Chondrocyte (in vitro differentiated cells): ENCODE measurements around the gene C1orf35. TPM values are rescaled to one million over a fixed set of nuclear protein-coding genes. Genes with fewer than 3 reads are reported as not detected.

ENCODE experiments used
- DNase-seq: peaks from one replicate; pipeline ENCODE4 v3.0.0; 2021; ENCODE audit warnings: mixed read lengths, low spot score
- H3K27ac Mint-ChIP-seq: one replicate; pipeline ENCODE4 v1.8.0; 2021; ENCODE audit warnings: mild to moderate bottlenecking, moderate library complexity, mixed read lengths; ENCODE audit not compliant: unreplicated experiment
- H3K27me3 Mint-ChIP-seq: 2 replicates; pipeline ENCODE4 v1.8.0; 2021; ENCODE audit warnings: low read depth, mixed read lengths
- H3K36me3 Mint-ChIP-seq: 2 replicates; pipeline ENCODE4 v1.8.0; 2021; ENCODE audit warnings: low read depth, mixed read lengths
- H3K4me1 Mint-ChIP-seq: 2 replicates; pipeline ENCODE4 v1.8.0; 2021; ENCODE audit warnings: low read depth, mild to moderate bottlenecking, mixed read lengths
- H3K4me3 Mint-ChIP-seq: one replicate; pipeline ENCODE4 v1.8.0; 2021; ENCODE audit warnings: mild to moderate bottlenecking, moderate library complexity, mixed read lengths; ENCODE audit not compliant: unreplicated experiment
- H3K9me3 Mint-ChIP-seq: 2 replicates; pipeline ENCODE4 v1.8.0; 2021; ENCODE audit warnings: low read depth, mixed read lengths
- CTCF ChIP-seq: fragments of 200-600 bp; sonication (generic); IDR thresholded peaks from 2 replicates; pipeline ENCODE4 v1.5.0; 2021; ENCODE audit warnings: antibody characterized with exemption, mild to moderate bottlenecking, moderate library complexity
- total RNA-seq: library from RNA; stranded (reverse); gene quantifications from 3 replicates; pipeline ENCODE4 v1.2.1, GENCODE V29; 2021

C1orf35 gene
- total RNA-seq, 1 donor from 2014 or later = 13.3 TPM

DNA sequence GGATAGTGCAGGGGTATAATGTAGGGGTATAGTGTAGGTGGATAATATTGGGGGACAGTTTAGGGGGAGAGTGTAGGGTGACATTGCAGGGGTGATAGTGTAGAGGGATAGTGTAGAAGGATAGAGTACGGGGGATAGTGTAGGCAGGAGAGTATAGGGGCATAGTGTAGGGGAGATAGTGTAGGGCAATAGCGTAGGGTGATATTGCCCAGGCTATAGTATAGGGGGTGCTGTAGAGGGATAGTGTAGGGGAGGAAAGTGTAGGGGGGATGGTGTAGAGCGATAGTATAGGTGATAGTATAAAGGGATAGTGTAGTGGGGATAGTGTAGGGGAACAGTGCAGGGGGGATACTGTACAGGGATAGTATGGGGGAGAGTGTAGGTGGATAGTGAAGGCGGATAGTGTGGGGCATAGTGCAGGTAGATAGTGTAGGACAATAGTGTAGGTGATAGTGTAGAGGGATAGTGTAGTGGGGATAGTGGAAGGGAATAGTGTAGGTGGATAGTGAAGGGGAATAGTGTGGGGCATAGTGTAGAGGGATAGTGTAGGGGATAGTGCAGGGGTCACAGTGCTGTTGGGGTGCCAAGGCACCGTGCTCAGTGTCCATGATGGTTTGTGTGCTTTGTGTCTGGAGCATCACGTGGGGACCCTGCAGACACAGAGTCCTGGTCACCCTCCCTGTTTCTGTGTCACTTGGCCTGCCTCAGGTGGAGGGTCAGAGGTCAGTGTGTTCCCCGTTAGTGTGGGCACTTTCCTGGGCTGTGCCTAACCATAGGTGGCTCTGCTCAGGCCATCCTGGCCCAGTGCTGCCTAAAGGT, 31.1 kb downstream of the C1orf35 start:
- H3K4me1 Mint-ChIP-seq = no peaks in the 10 kb centered on the region
- H3K4me3 Mint-ChIP-seq = no peak overlapping the region
- H3K27me3 Mint-ChIP-seq = peaks cover 4% of the 10 kb centered on the region
- H3K36me3 Mint-ChIP-seq = no peaks in the 10 kb centered on the region
- H3K9me3 Mint-ChIP-seq = no peaks in the 10 kb centered on the region
- H3K27ac Mint-ChIP-seq = no peak overlapping the region
- DNase-seq = no peak
- TF ChIP-seq CTCF = no peak

GRCh38 chr1:228070851-228071250, 32.3 kb downstream of the C1orf35 start:
- no peak overlapping the region for H3K4me3 Mint-ChIP-seq
- no peak for DNase-seq
- no peaks in the 10 kb centered on the region for H3K4me1 Mint-ChIP-seq
- no peaks in the 10 kb centered on the region for H3K36me3 Mint-ChIP-seq
- no peaks in the 10 kb centered on the region for H3K9me3 Mint-ChIP-seq
- peaks cover 7% of the 10 kb centered on the region for H3K27me3 Mint-ChIP-seq
- no peak overlapping the region for H3K27ac Mint-ChIP-seq
- no peak for TF ChIP-seq CTCF

DNA sequence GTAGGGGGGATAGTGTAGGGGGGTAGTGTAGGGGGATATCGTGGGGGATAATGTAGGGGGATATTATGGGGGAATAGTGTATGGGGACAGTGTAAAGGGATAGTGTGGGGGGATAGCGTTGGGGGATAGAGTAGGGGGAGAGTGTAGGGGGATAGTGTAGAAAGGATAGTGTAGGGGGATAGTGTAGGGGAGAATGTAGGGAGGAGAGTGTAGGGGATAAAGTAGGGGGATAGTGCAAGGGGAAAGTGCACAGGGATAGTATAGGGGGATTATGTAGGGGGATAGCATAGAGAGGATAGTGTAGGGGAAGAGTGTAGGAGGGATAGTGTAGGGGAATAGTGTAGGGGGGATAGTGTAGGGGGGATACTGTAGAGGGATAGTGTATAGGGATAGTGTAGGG, 33.0 kb downstream of the C1orf35 start:
- peaks cover 7% of the 10 kb centered on the region for H3K27me3 Mint-ChIP-seq
- no peaks in the 10 kb centered on the region for H3K9me3 Mint-ChIP-seq
- no peak for TF ChIP-seq CTCF
- H3K36me3 Mint-ChIP-seq = no peaks in the 10 kb centered on the region
- no peak for DNase-seq
- H3K4me1 Mint-ChIP-seq = no peaks in the 10 kb centered on the region
- no peak overlapping the region for H3K4me3 Mint-ChIP-seq
- no peak overlapping the region for H3K27ac Mint-ChIP-seq

- Mint-ChIP-seq H3K4me1 (no peaks in the 10 kb centered on the region), H3K9me3 (no peaks in the 10 kb centered on the region), H3K36me3 (no peaks in the 10 kb centered on the region), H3K27ac (no peak overlapping the region), H3K27me3 (peaks cover 7% of the 10 kb centered on the region), H3K4me3 (no peak overlapping the region)
- no peak for TF ChIP-seq CTCF
- DNase-seq = no peak
These were observed 34.8 kb downstream of the C1orf35 start for GRCh38 chr1:228068359-228068758.

- Mint-ChIP-seq H3K9me3 (no peaks in the 10 kb centered on the region), H3K27ac (no peak overlapping the region), H3K4me1 (no peaks in the 10 kb centered on the region), H3K27me3 (peaks cover 7% of the 10 kb centered on the region), H3K4me3 (no peak overlapping the region), H3K36me3 (no peaks in the 10 kb centered on the region)
- TF ChIP-seq CTCF = no peak
- DNase-seq = no peak
These were observed 36.1 kb downstream of the C1orf35 start for GRCh38 chr1:228066891-228067654.
